Activated gamma-delta T cell treated with anti-CD3 and anti-CD28 coated beads, Interleukin-2, amount 50 U/mL, for 16 hours (primary cell): ENCODE results near the gene IPO13.

Experiments used
- DNase-seq: peaks from one replicate; pipeline ENCODE4 v3.0.0-alpha.2; 2020; ENCODE audit warnings: low read depth

Gene IPO13

GRCh38 chr1:43952731-43953346 is 6.1 kb downstream of the IPO13 start:
- DNase-seq: no peak

- no peak for DNase-seq
Observed at GRCh38 chr1:43953361-43953760, 6.6 kb downstream of the IPO13 start.

GRCh38 chr1:43954036-43954435 is 7.3 kb downstream of the IPO13 start:
- DNase-seq: no peak

GRCh38 chr1:43956234-43956633 is 9.5 kb downstream of the IPO13 start:
- DNase-seq: no peak

GRCh38 chr1:43957407-43958040 is 10.8 kb downstream of the IPO13 start:
- no peak for DNase-seq

GRCh38 chr1:43958351-43959255 is 11.9 kb downstream of the IPO13 start:
- no peak for DNase-seq

- DNase-seq: no peak
Observed at GRCh38 chr1:43960798-43961197, 14.0 kb downstream of the IPO13 start.

- DNase-seq: no peak
Observed at GRCh38 chr1:43961692-43962091, 14.9 kb downstream of the IPO13 start.

- DNase-seq: no peak
Observed at GRCh38 chr1:43962324-43962723, 15.6 kb downstream of the IPO13 start.

- DNase-seq: no peak
Observed at GRCh38 chr1:43963006-43963405, 16.3 kb downstream of the IPO13 start.

GRCh38 chr1:43963890-43964289 is 17.1 kb downstream of the IPO13 start:
- no peak for DNase-seq

- DNase-seq: no peak
Observed at GRCh38 chr1:43965316-43965715, 18.6 kb downstream of the IPO13 start.

GRCh38 chr1:43968348-43968948 is 21.7 kb downstream of the IPO13 start:
- DNase-seq: no peak

- DNase-seq: no peak
Observed at GRCh38 chr1:43969416-43969745, 22.6 kb downstream of the IPO13 start.

GRCh38 chr1:43969746-43970466 is 23.2 kb downstream of the IPO13 start, which contains the start of gene DPH2:
DPH2 (plus strand) TSS chr1:43970010; CDS start chr1:43970176, 166 bp downstream.
- DNase-seq: peak; percentile 96

GRCh38 chr1:43970502-43970901 is 23.8 kb downstream of the IPO13 start:
- no peak for DNase-seq

- no peak for DNase-seq
Observed at GRCh38 chr1:43970911-43971310, 24.2 kb downstream of the IPO13 start.

GRCh38 chr1:43971336-43971980 is 24.7 kb downstream of the IPO13 start:
- no peak for DNase-seq

- no peak for DNase-seq
Observed at GRCh38 chr1:43973981-43974442, 27.3 kb downstream of the IPO13 start.

- peak; percentile 90 for DNase-seq
Observed at GRCh38 chr1:43974443-43975248, 27.9 kb downstream of the IPO13 start, which contains the start of gene ATP6V0B. ATP6V0B (plus strand) TSS chr1:43974960; CDS start chr1:43975041, 81 bp downstream.
